ENCODE measurements around the gene ANAPC1. TPM values are rescaled to one million over a fixed set of nuclear protein-coding genes. Genes with fewer than 3 reads are reported as not detected.

ANAPC1 gene
- total and polyA plus RNA-seq, 9 of the 15 experiments (the other 6 are each of a cell fraction or from before 2014, with no cell fraction given): 14.0 to 126 (median 78.2) TPM

GRCh38 chr2:111896576-111896975, 12.6 kb upstream of the ANAPC1 start:
- CTCF ChIA-PET (ENCODE audit: low intra/inter-chr PET ratio): interaction anchor here (1.3 to 2.1 kb wide), 2 partner anchors 152 kb away, joined by 4 to 8 read pairs; no protein-coding TSS in a partner anchor
- H3K79me2 ChIP-seq (ENCODE audit: control insufficient read depth, insufficient read depth, low read length): no peaks in the 10 kb centered on the region
- no peaks in the 10 kb centered on the region for H3K9me1 ChIP-seq (ENCODE audit: control insufficient read depth, insufficient read depth, low read length)
- POLR2A ChIA-PET: interaction anchor here (1.1 kb wide), 1 partner anchor 11 kb away, joined by 3 read pairs; no protein-coding TSS in a partner anchor
- H4K20me1 ChIP-seq (replicated peaks; ENCODE audit: control insufficient read depth, insufficient read depth, low read length): no peaks in the 10 kb centered on the region
- TF ChIP-seq ELK3 (CRISPR knock-in tag; IDR thresholded peaks at IDR 0.05) (no peak), NFIC (IDR thresholded peaks at IDR 0.05) (peak; percentile 77), YY1 (IDR thresholded peaks at IDR 0.05; ENCODE audit: borderline replicate concordance in 1 of 3, control insufficient read depth in 1 of 3, extremely low read depth in 1 of 3, insufficient read depth in 3 of 3, insufficient read length in 1 of 3, insufficient replicate concordance in 2 of 3, low read depth in 1 of 3, low read length in 2 of 3) (no peak), DIDO1 (tag; IDR thresholded peaks at IDR 0.05; ENCODE audit: low read depth) (no peak)
- 68% methylated on average over 6 of the region's 6 CpGs for WGBS (ENCODE audit: insufficient coverage, low coverage, missing lambda C conversion rate)
- intact Hi-C loops (cut with micrococcal nuclease) (loop anchor here (5.0 kb wide), 1 partner anchor 361 kb away; the partner anchor contains the start of gene ZC3H8), in situ Hi-C loops (cut with MboI) (loop anchor here (25.0 kb wide), 1 partner anchor 341 kb away; no protein-coding TSS in a partner anchor)
- H3K4me1 ChIP-seq (replicated peaks in 1 of 2; ENCODE audit: control insufficient read depth in 2 of 2, insufficient read depth in 2 of 2, low read length in 2 of 2): peaks cover 18 to 24% of the 10 kb centered on the region in 2 experiments
- no peak overlapping the region for H3K4me3 ChIP-seq
- H3K4me2 ChIP-seq (ENCODE audit: insufficient read depth, low read length): no peak overlapping the region
- H3K9ac ChIP-seq (ENCODE audit: insufficient read depth in 1 of 2, low read depth in 2 of 2, low read length in 2 of 2): no peak overlapping the region
- H2AFZ ChIP-seq (ENCODE audit: low read depth, low read length): 0 out of 2 replicates have a peak overlapping the region, but pooled peaks have one; percentile 7
- peak in 1 of 4 experiments; percentile 29 for DNase-seq (ENCODE audit: extremely low read depth in 1 of 4, low spot score in 3 of 4)
- H3K9me3 ChIP-seq (replicated peaks; ENCODE audit: control insufficient read depth, insufficient read depth, low read depth, low read length): no peaks in the 10 kb centered on the region
- ATAC-seq: no peak
- peaks cover 0 to 6% of the 10 kb centered on the region in 2 experiments; a peak in 2 of 5 replicates for H3K27me3 ChIP-seq (ENCODE audit: control insufficient read depth in 2 of 2, insufficient read depth in 2 of 2, low read length in 2 of 2)
- H3K27ac ChIP-seq (ENCODE audit: extremely low read depth, low read depth, low read length): no peak overlapping the region
- no TSS peak for BruUV-seq (replicated peaks)
- no peaks in the 10 kb centered on the region for H3K36me3 ChIP-seq (ENCODE audit: control insufficient read depth, insufficient read depth, low read length)
- peak; percentile 48 for FAIRE-seq

Data from K562 (cell line).